RWPE1 (cell line): ENCODE results near the gene IL11RA.

Source experiments
- CTCF ChIA-PET: fragments of 350-600 bp; sonication (Branson Sonifier 250); formaldehyde crosslinking; extraction: SDS; loops from one replicate; lab custom pipeline; 2021; lab: Yijun Ruan, JAX
- POLR2A ChIA-PET: fragments of 400-600 bp; formaldehyde crosslinking; extraction: SDS; loops from one replicate; lab custom pipeline; 2020; ENCODE audit warnings: antibody characterized with exemption; ENCODE audit not compliant: low non-redundant PET; lab: Yijun Ruan, JAX
- DNase-seq: peaks from one replicate; pipeline ENCODE4 v3.0.0; 2012; ENCODE audit warnings: low spot score
- H3K27ac ChIP-seq: fragments of 450-650 bp; 2 replicates; pipeline ENCODE4 v1.5.1; 2017
- TF ChIP-seq, protein P1 (sequence below): fragments of 450-650 bp; conservative IDR thresholded peaks from 2 replicates; pipeline ENCODE4 v1.5.1; 2017; ENCODE audit warnings: low read depth, mild to moderate bottlenecking

IL11RA gene

DNA sequence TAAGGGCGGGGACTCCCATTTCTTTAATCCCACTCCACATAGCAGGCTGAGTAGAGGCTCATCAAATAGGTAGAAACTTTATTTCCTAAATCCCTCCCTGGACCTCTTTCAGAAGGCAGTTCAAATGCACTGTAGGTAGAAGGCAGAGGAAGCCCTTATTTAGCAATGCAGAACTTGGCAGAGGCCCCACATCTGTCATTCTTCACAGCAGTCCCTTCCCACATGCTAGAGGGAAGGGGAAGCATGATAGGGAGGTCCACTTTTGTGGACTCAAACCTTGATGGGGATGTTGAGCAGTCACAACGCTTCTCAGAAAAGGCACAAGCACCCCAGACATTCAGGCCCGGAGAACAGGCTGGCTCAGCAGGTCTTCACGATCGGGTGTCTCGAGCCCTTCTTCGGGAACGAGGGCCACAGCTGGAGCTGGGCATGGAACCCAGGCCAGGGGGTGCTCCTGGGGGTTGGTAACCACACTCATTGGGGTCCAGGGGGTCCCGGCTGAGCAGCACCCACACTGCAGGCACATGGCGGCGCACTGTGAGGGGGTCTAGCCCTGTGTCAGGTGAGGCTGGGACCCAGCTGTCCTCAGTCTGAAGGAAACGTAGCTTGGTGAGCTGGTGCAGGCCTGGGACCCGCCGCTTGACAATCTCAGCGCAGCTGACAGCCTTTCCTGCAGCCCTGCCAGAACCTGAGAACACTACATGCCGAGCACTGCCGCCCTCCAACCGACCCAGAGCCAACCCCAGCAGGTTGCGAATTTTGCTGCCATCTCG lies 41.4 kb upstream of the IL11RA start:
- POLR2A ChIA-PET = interaction anchor here (0.9 kb wide), 1 partner anchor 36 kb away, joined by 3 read pairs; the partner anchor contains the start of gene GALT
- CTCF ChIA-PET = interaction anchor here (0.6 kb wide), 1 partner anchor 8 kb away, joined by 3 read pairs; no protein-coding TSS in a partner anchor
- DNase-seq = no peak
- TF ChIP-seq, protein P1, sequence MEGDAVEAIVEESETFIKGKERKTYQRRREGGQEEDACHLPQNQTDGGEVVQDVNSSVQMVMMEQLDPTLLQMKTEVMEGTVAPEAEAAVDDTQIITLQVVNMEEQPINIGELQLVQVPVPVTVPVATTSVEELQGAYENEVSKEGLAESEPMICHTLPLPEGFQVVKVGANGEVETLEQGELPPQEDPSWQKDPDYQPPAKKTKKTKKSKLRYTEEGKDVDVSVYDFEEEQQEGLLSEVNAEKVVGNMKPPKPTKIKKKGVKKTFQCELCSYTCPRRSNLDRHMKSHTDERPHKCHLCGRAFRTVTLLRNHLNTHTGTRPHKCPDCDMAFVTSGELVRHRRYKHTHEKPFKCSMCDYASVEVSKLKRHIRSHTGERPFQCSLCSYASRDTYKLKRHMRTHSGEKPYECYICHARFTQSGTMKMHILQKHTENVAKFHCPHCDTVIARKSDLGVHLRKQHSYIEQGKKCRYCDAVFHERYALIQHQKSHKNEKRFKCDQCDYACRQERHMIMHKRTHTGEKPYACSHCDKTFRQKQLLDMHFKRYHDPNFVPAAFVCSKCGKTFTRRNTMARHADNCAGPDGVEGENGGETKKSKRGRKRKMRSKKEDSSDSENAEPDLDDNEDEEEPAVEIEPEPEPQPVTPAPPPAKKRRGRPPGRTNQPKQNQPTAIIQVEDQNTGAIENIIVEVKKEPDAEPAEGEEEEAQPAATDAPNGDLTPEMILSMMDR = no peak
- H3K27ac ChIP-seq = peak overlapping the region; percentile 95

GRCh38 chr9:34611251-34611810 lies 40.7 kb upstream of the IL11RA start:
- peak overlapping the region; percentile 95 for H3K27ac ChIP-seq
- POLR2A ChIA-PET = interaction anchor here (0.6 to 0.9 kb wide), 2 partner anchors 35 to 123 kb away, joined by 3 read pairs; partner anchors contain the start of gene GALT
- DNase-seq = no peak
- TF ChIP-seq, protein P1 = no peak
- CTCF ChIA-PET = interaction anchor here (0.6 kb wide), 1 partner anchor 9 kb away, joined by 3 read pairs; no protein-coding TSS in a partner anchor

DNA sequence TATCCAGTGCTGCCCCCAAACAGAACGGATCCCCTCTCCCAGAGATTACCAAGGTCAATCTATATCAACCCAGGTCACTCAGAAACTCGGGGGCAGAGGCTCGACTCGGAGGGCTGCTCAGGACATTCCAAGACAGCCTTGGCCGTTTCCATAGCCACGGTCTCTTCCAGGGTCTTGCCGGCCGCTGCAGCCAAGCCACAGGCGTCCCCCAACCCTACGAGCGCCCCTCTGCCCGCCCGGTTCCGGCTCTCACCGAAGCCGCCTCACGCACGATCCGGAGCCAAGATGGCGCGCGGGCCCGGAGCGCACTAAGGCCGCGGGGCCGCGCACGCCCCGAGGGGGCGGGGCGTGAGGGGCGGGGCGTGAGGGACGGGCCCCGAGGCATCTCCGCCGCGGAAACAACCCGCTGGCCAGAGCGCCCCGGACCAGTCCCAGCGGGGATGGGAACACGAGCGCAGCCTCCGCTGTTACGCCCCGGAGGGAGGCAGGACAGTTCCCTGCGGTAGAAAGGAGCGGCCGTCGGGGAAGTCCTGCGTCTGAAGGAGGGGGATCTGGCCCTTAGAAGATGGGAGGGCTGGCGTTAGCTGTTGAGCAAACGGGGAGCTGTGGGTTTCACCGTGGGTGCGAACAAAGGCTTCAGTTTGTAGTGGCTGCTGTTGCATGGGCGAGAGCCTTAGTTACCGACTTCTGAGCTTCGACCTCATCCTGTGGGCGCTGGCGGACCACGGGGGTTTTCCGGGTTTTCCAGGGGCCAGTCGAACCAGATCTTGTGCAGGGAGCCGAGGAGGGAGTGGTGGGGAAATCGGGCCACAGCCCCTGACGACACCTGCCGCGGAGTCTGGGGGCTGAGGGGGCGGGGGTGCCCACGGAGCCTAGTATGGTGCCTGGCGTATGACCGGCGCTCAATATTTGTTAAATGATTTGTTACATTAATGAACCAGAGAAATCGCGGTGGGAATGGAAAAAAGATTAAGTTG lies 39.9 kb upstream of the IL11RA start, which contains the start of gene RPP25L:
TSS of gene RPP25L (minus strand) at position 287 of the 977 bp plus-strand sequence. CDS start 801 bp downstream, outside the sequence.
- peak; percentile 94 for DNase-seq
- TF ChIP-seq, protein P1 = no peak
- CTCF ChIA-PET = interaction anchor here (0.6 to 1.6 kb wide), 3 partner anchors 8 to 69 kb away, joined by 3 to 4 read pairs (median 3); partner anchors contain the start of gene DCTN3
- peak within 1 kb of the TSS; percentile 95 for H3K27ac ChIP-seq
- POLR2A ChIA-PET = interaction anchor here (0.6 kb wide), 1 partner anchor 123 kb away, joined by 3 read pairs; no protein-coding TSS in a partner anchor

- DNase-seq = peak; percentile 92
- POLR2A ChIA-PET = no interaction called here
These were observed 39.1 kb upstream of the IL11RA start for GRCh38 chr9:34612788-34613390.

DNA sequence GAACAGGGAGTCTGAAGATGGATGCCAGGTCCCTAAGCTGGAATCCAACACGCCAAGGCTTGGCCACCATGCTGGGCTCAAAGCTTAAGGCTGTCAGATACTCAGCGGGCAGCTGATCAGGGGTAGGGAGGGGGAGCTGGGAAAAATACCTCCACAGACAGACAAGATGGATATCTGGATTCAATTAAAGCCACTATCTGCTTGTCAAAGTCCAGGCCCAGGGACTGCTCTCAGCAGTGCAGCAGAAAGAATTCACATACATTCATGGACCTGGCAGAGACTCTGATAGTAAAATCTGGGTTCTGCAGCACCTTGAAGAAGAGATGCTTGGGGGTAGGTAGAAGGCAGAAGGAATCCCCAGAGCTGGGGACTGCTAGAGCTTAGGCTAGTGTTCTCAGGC lies 36.9 kb upstream of the IL11RA start:
- TF ChIP-seq, protein P1 = no peak
- ChIA-PET CTCF (interaction anchor here (1.1 kb wide), 1 partner anchor 23 kb away, joined by 5 read pairs; no protein-coding TSS in a partner anchor), POLR2A (no interaction called here)
- no peak overlapping the region for H3K27ac ChIP-seq
- DNase-seq = no peak

More at GRCh38 chr9:34612788-34613390, 39.1 kb upstream of the IL11RA start:
- H3K27ac ChIP-seq = peak overlapping the region; percentile 95
- CTCF ChIA-PET = interaction anchor here (0.6 to 1.6 kb wide), 5 partner anchors 8 to 166 kb away, joined by 3 to 12 read pairs (median 3); partner anchors contain the start of gene DCTN3
- TF ChIP-seq, protein P1 = peak; percentile 99
